GM13976 (cell line): Measurements from ENCODE around the gene NPDC1.

Experiments used
- DNase-seq: peaks from one replicate; pipeline ENCODE4 v3.0.0; 2012; ENCODE audit warnings: low spot score
- CTCF ChIP-seq: IDR thresholded peaks from 2 replicates; pipeline ENCODE4 v1.5.1; 2012; ENCODE audit warnings: borderline replicate concordance, mild to moderate bottlenecking; ENCODE audit not compliant: insufficient read depth; ENCODE audit errors: extremely low read depth, missing control alignments, control extremely low read depth
- in situ Hi-C: fragments of 300-500 bp; cut with MboI; formaldehyde crosslinking; loops from one replicate; pipeline ENCODE4 v1.12.0; 2022; ENCODE audit warnings: low sequenced_read_pairs, mixed read lengths, inconsistent platforms; ENCODE audit not compliant: unreplicated experiment

The NPDC1 gene

GRCh38 chr9:137044502-137045177 lies 1.3 kb downstream of the NPDC1 start:
- no peak for TF ChIP-seq CTCF
- no peak for DNase-seq
- in situ Hi-C loops, result no loop called here

DNA sequence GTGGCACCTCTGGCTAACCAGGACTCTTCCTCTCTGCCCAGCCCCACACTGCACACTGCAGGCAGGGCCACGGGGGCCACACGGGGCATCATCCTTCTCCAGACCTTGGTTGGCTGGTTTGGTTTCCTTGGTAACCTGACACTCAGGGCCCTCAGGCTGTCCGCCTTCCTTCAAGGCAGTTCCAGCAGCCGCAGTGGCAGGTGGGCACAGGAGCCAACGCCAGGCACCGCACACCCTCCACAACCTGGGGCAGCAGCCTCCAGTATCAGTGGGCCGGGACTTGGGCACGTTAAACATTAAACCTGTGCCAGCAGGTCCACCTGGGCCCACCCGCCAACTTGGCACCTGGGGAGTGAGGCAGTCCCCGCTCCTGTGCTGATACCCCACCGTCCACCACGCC lies 1.9 kb downstream of the NPDC1 start:
- DNase-seq, result no peak
- no peak for TF ChIP-seq CTCF
- in situ Hi-C loops, result no loop called here

DNA sequence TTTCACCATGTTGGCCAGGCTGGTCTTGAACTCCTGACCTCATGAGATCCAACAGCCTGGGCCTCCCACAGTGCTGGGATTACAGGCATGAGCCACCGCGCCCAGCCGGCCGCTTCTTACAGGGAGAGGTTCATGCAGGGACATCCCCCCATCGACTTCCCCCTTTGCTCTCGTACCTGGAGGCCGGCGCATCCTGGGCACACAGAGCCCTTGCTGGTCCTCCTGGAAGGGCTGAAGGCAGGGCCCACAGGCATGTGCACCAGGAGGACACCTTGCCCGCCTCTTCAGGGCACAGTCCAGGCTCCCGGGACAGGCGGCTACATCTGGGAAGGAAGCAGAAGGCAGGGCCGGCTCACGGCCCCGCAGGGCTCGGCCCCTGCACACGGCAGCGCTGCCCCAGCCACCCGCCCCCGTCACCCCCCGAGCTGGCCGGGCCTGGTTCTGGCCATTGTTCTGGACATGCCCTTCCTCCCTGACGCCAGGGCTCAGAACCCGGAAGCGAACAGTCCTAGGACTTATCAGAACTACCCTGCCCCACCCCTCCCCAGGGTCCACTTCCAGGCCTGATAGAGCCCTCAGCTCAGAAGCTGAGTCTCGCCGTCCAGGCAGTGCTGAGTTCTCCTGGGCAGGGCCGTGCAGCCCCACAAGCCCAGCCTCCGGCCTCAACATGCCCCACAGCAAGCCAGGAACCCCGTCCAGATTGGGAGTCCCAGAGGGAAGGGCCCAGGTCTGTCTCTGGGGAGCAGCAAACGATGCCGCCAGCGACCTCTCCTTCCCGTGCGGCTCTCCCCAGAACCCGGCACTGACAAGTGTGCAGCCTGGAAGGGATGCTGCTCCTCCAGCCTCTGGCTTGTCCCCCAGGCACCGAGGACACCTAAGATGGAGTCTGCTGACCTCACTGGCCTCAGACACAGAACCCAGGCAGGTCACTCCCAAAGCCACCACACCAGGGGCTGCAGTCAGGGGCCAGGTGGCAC lies 2.9 kb downstream of the NPDC1 start:
- no peak for TF ChIP-seq CTCF
- in situ Hi-C loops, result no loop called here
- DNase-seq, result no peak

- TF ChIP-seq CTCF, result no peak
- no peak for DNase-seq
- in situ Hi-C loops, result no loop called here
Measured at GRCh38 chr9:137041124-137041523, 4.9 kb downstream of the NPDC1 start.

GRCh38 chr9:137040568-137040967 lies 5.4 kb downstream of the NPDC1 start:
- no peak for DNase-seq
- in situ Hi-C loops, result no loop called here
- no peak for TF ChIP-seq CTCF

GRCh38 chr9:137039611-137040366 lies 6.2 kb downstream of the NPDC1 start:
- no peak for TF ChIP-seq CTCF

More at GRCh38 chr9:137039611-137040366, 6.2 kb downstream of the NPDC1 start:
- DNase-seq, result no peak
- in situ Hi-C loops, result loop anchor here (10.0 kb wide), 1 partner anchor 265 kb away; no protein-coding TSS in a partner anchor
